ENCODE measurements around the gene RPS3.

DNA sequence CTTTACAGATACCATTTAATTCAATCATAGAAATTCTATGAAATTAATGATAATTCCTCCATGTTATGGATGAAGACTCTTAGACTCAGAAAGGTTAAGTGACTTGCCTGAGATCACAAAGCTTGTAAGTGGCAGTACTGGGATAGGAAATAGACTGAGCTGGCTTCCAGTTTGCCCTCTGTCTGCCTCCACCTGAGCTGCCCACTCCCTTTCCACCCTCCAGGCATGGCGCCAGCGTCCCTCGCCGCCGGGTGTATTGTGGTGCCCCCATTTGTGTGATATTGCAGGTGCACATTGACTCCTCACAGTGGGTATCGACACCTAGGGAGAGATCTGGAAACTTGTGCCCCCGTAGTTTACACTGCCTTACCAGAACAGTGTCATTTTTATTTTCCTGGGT, 9.4 kb upstream of the RPS3 start:
- TF ChIP-seq, protein P1, sequence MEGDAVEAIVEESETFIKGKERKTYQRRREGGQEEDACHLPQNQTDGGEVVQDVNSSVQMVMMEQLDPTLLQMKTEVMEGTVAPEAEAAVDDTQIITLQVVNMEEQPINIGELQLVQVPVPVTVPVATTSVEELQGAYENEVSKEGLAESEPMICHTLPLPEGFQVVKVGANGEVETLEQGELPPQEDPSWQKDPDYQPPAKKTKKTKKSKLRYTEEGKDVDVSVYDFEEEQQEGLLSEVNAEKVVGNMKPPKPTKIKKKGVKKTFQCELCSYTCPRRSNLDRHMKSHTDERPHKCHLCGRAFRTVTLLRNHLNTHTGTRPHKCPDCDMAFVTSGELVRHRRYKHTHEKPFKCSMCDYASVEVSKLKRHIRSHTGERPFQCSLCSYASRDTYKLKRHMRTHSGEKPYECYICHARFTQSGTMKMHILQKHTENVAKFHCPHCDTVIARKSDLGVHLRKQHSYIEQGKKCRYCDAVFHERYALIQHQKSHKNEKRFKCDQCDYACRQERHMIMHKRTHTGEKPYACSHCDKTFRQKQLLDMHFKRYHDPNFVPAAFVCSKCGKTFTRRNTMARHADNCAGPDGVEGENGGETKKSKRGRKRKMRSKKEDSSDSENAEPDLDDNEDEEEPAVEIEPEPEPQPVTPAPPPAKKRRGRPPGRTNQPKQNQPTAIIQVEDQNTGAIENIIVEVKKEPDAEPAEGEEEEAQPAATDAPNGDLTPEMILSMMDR (IDR thresholded peaks at IDR 0.05; ENCODE audit: low read depth, low read length, poor library complexity, severe bottlenecking), result no peak
- TF ChIP-seq EZH2phosphoT487 (IDR thresholded peaks at IDR 0.05; ENCODE audit: borderline replicate concordance, low read length), result no peak
